IPS-20b (cell line): ENCODE data around the gene R3HDM2.

Experiments
- H3K27ac ChIP-seq: one replicate; pipeline ENCODE4 v1.5.1; 2013; ENCODE audit warnings: low read length
- H3K27me3 ChIP-seq: 2 replicates; pipeline ENCODE4 v1.6.1; 2013; ENCODE audit warnings: mild to moderate bottlenecking, low read length, inconsistent platforms; ENCODE audit not compliant: insufficient read depth
- H3K36me3 ChIP-seq: 2 replicates; pipeline ENCODE4 v1.6.1; 2013; ENCODE audit warnings: low read depth, mild to moderate bottlenecking, inconsistent platforms, low read length, moderate library complexity; ENCODE audit not compliant: insufficient read depth
- H3K4me1 ChIP-seq: 2 replicates; pipeline ENCODE4 v1.6.1; 2013; ENCODE audit warnings: mild to moderate bottlenecking, control low read depth, inconsistent platforms, low read length, moderate library complexity; ENCODE audit not compliant: insufficient read depth
- H3K4me3 ChIP-seq: 2 replicates; pipeline ENCODE4 v1.5.1; 2013; ENCODE audit warnings: mild to moderate bottlenecking, low read length, inconsistent platforms
- H3K9ac ChIP-seq: 2 replicates; pipeline ENCODE4 v1.6.1; 2013; ENCODE audit warnings: low read depth, mild to moderate bottlenecking, inconsistent platforms, low read length, moderate library complexity
- H3K9me3 ChIP-seq: 2 replicates; pipeline ENCODE4 v1.6.1; 2013; ENCODE audit warnings: mild to moderate bottlenecking, low read depth, low read length, inconsistent platforms; ENCODE audit not compliant: insufficient read depth

R3HDM2 gene

GRCh38 chr12:57223191-57224165 is 207.4 kb downstream of the R3HDM2 start:
- Histone ChIP-seq H3K36me3 (no peaks in the 10 kb centered on the region), H3K4me3 (no peak overlapping the region), H3K27ac (no peak overlapping the region), H3K27me3 (peaks cover 100% of the 10 kb centered on the region), H3K9me3 (no peaks in the 10 kb centered on the region; the same call in 1 of the 2 replicates), H3K4me1 (peaks cover 28% of the 10 kb centered on the region), H3K9ac (no peak overlapping the region)

- H3K9ac ChIP-seq: no peak overlapping the region
- H3K27ac ChIP-seq: no peak overlapping the region
- peaks cover 100% of the 10 kb centered on the region for H3K27me3 ChIP-seq
- peaks cover 26% of the 10 kb centered on the region for H3K4me1 ChIP-seq
- H3K36me3 ChIP-seq: no peaks in the 10 kb centered on the region
- no peaks in the 10 kb centered on the region; the same call in 1 of the 2 replicates for H3K9me3 ChIP-seq
- no peak overlapping the region for H3K4me3 ChIP-seq
These were observed 208.3 kb downstream of the R3HDM2 start for GRCh38 chr12:57222286-57223190.

GRCh38 chr12:57221169-57221917 is 209.5 kb downstream of the R3HDM2 start:
- no peak overlapping the region for H3K27ac ChIP-seq
- no peaks in the 10 kb centered on the region; the same call in 1 of the 2 replicates for H3K9me3 ChIP-seq
- H3K4me3 ChIP-seq: no peak overlapping the region
- H3K9ac ChIP-seq: no peak overlapping the region
- peaks cover 19% of the 10 kb centered on the region; the same call in 1 of the 2 replicates for H3K4me1 ChIP-seq
- H3K27me3 ChIP-seq: peaks cover 99% of the 10 kb centered on the region
- no peaks in the 10 kb centered on the region for H3K36me3 ChIP-seq

GRCh38 chr12:57220770-57221168 is 210.1 kb downstream of the R3HDM2 start:
- H3K4me3 ChIP-seq: no peak overlapping the region
- H3K36me3 ChIP-seq: no peaks in the 10 kb centered on the region
- H3K9ac ChIP-seq: no peak overlapping the region
- H3K4me1 ChIP-seq: peaks cover 22% of the 10 kb centered on the region; the same call in 1 of the 2 replicates
- no peak overlapping the region for H3K27ac ChIP-seq
- H3K27me3 ChIP-seq: peaks cover 99% of the 10 kb centered on the region
- H3K9me3 ChIP-seq: no peaks in the 10 kb centered on the region; the same call in 1 of the 2 replicates

DNA sequence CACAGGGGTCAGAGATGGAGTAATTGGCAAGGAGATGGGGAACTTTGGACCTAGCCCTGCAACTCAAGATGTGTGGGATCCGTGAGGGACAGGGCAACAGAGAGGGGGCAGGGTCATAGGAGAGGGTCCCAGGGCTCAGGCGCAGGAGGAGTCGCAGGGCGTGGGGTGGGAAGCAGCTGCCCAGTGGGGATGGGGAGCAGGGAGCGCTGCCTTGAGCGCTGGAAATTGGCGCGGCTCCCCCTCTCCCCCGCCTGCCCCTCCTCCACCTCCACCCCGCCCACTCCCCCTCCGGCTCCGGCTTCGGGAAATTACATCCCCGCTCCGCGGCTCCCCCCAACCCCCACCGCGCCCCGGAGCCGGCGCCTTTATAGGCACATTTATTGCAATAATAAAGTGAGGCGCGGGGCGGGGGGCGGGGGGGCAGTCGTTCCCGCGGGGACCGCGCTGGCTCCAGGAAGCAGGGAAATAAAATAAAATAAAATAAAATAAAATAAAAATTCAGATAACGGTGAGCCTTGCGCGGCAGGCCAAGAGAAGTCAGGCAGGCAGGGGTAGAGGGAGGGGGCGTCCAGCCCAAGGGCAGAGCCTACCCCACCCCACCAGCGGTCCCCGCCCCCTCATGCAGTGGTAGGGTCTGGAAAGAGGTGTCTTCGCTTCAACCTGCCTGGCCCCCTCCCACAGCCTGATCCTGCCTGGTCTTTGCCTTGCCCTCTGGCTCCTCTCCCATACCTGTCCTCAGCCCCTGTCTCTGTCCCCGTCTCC is 210.7 kb downstream of the R3HDM2 start:
- Histone ChIP-seq H3K36me3 (no peaks in the 10 kb centered on the region), H3K4me1 (peaks cover 24% of the 10 kb centered on the region; the same call in 1 of the 2 replicates), H3K4me3 (no peak overlapping the region), H3K9me3 (no peaks in the 10 kb centered on the region; the same call in 1 of the 2 replicates), H3K27me3 (peaks cover 99% of the 10 kb centered on the region), H3K9ac (no peak overlapping the region), H3K27ac (no peak overlapping the region)

- no peak overlapping the region for H3K27ac ChIP-seq
- peaks cover 24% of the 10 kb centered on the region; the same call in 1 of the 2 replicates for H3K4me1 ChIP-seq
- no peak overlapping the region for H3K9ac ChIP-seq
- no peaks in the 10 kb centered on the region; the same call in 1 of the 2 replicates for H3K9me3 ChIP-seq
- H3K27me3 ChIP-seq: peaks cover 99% of the 10 kb centered on the region
- H3K4me3 ChIP-seq: no peak overlapping the region
- H3K36me3 ChIP-seq: no peaks in the 10 kb centered on the region
These were observed 211.4 kb downstream of the R3HDM2 start for GRCh38 chr12:57219205-57219992.

DNA sequence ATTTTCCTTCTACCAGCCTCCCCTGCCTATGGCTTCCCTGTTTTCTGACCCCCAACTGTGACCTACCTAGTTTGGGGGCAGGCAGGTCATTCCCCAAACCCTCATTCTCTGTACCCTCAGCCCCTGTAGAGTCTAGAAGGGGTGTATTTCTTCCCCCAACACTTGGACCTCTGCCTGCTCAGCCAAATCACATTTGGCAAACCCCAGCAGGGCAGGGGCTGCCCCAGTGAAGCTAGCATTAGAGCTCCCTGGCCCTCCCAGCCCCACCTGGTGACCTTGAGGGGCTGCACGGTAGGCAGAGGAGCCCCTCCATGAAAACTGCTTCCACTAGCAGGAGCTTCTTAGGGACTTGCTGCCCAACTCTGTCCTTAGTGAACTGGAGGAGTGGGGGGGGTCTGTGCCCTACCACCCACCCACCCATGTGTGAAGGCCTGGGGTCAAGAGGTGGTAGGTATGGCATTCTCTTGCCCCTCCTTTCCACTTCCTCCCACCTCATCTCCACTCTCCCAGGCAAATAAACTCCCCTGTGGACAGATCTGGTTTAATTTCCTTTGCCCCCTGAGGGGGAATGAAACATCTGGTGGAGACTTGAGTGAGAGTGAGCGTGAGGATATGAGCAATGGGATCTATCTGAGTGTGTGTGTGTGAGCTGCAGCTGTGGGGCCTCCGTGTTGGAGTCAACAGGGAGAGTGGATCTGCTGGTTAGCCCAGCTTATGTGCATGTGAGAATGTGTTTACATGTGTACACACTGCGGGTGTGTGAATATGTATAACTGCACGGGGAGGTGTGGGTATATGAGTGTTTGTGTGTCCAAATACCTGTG is 212.6 kb downstream of the R3HDM2 start:
- peaks cover 99% of the 10 kb centered on the region for H3K27me3 ChIP-seq

DNA sequence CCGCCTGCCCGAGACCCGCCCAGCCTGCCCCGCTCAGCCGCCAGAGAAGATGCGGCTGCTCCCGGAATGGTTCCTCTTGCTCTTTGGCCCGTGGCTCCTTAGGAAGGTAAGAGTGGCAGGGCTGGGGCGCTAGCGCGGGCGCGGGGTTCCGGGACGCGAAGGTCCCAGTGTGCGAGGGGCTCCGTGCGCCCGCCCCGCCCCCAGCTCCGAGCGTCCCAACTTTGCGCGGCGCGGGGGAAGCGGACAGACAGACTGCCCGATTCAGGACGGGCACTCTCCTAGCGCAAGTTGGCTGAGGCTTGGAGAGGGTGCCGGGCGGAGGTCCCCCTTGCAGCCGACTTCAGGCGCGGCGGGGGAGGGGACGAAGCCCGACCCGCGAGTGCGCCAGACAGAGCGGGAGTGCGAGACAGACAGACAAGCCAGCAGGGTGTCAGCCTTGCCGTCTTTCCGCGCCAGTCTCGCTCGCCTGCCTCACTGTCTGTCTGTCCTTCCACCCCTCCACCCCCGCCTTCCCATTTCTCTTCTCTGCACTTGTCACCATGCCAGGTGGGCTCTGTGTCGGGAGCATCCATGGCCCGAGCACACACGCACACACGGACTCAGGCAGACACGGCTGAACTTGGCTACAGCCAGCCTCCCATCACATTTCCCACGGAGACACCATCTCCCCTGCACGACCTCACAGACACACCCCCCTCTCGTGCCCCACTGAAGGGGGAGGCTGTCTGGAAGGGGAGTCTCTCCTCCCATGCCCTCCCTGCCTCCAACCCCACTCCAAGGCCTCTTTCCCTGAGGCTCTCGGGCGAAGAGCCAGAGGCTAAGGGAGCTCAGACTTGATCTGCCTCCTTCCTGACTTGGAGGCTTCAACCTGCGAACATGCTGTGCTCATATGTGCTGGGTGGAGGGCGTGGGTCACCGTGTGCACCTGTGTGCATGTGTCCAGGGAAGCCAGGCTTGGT is 213.6 kb downstream of the R3HDM2 start:
- H3K36me3 ChIP-seq: no peaks in the 10 kb centered on the region; the same call in 1 of the 2 replicates
- H3K27ac ChIP-seq: no peak overlapping the region
- H3K9ac ChIP-seq: no peak overlapping the region
- H3K27me3 ChIP-seq: peaks cover 88% of the 10 kb centered on the region
- peak overlapping the region; percentile 52 for H3K4me3 ChIP-seq
- H3K4me1 ChIP-seq: peaks cover 33% of the 10 kb centered on the region; the same call in 1 of the 2 replicates
- no peaks in the 10 kb centered on the region; the same call in 1 of the 2 replicates for H3K9me3 ChIP-seq

More for the DNA sequence above, 212.6 kb downstream of the R3HDM2 start:
- H3K4me3 ChIP-seq: no peak overlapping the region
- H3K36me3 ChIP-seq: no peaks in the 10 kb centered on the region
- no peak overlapping the region for H3K27ac ChIP-seq
- peaks cover 33% of the 10 kb centered on the region; the same call in 1 of the 2 replicates for H3K4me1 ChIP-seq
- no peaks in the 10 kb centered on the region; the same call in 1 of the 2 replicates for H3K9me3 ChIP-seq
- H3K9ac ChIP-seq: no peak overlapping the region
